ENCODE measurements around the gene STX18.
"Not testable (repeated sequence)": the region's sequence is repeated elsewhere in the genome, so short reads cannot be mapped to it uniquely, and the experiment has no call there.

The STX18 gene

GRCh38 chr4:4541661-4542570, at the start of gene STX18:
Gene STX18 (minus strand): TSS chr4:4542048. CDS start chr4:4541964, 84 bp downstream.
- peak; percentile 60 for DNase-seq (ENCODE audit: low spot score)

GRCh38 chr4:4591071-4591470, 49.2 kb upstream of the STX18 start:
- no peak for DNase-seq (ENCODE audit: low spot score)
- no peak for FAIRE-seq

More at GRCh38 chr4:4541661-4542570, at the start of gene STX18:
- FAIRE-seq: no peak

- DNase-seq (ENCODE audit: low spot score) (no peak), FAIRE-seq (no peak)
Observed at GRCh38 chr4:4590546-4590945, 48.7 kb upstream of the STX18 start.

GRCh38 chr4:4585012-4585670, 43.3 kb upstream of the STX18 start:
- DNase-seq (ENCODE audit: low spot score) (no peak), FAIRE-seq (no peak)

- FAIRE-seq (no peak), DNase-seq (ENCODE audit: low spot score) (no peak)
Observed at GRCh38 chr4:4583606-4584005, 41.8 kb upstream of the STX18 start.

- no peak for FAIRE-seq
- no peak for DNase-seq (ENCODE audit: low spot score)
Observed at GRCh38 chr4:4582653-4583052, 40.8 kb upstream of the STX18 start.

- FAIRE-seq: no peak
Observed at GRCh38 chr4:4580494-4580893, 38.6 kb upstream of the STX18 start.

GRCh38 chr4:4578981-4579380, 37.1 kb upstream of the STX18 start:
- FAIRE-seq (no peak), DNase-seq (ENCODE audit: low spot score) (no peak)

More at GRCh38 chr4:4580494-4580893, 38.6 kb upstream of the STX18 start:
- DNase-seq (ENCODE audit: low spot score): no peak

GRCh38 chr4:4577359-4577875, 35.6 kb upstream of the STX18 start:
- no peak for FAIRE-seq

GRCh38 chr4:4575284-4576211, 33.7 kb upstream of the STX18 start:
- DNase-seq (ENCODE audit: low spot score): no peak
- FAIRE-seq: no peak

More at GRCh38 chr4:4577359-4577875, 35.6 kb upstream of the STX18 start:
- DNase-seq (ENCODE audit: low spot score): no peak

- no peak for FAIRE-seq
Observed at GRCh38 chr4:4574792-4575191, 32.9 kb upstream of the STX18 start.

GRCh38 chr4:4574052-4574451, 32.2 kb upstream of the STX18 start:
- DNase-seq (ENCODE audit: low spot score) (no peak), FAIRE-seq (no peak)

More at GRCh38 chr4:4574792-4575191, 32.9 kb upstream of the STX18 start:
- DNase-seq (ENCODE audit: low spot score): no peak

- DNase-seq (ENCODE audit: low spot score) (no peak), FAIRE-seq (no peak)
Observed at GRCh38 chr4:4572821-4573220, 31.0 kb upstream of the STX18 start.

GRCh38 chr4:4569861-4570260, 28.0 kb upstream of the STX18 start:
- not testable (repeated sequence) for FAIRE-seq; DNase-seq (ENCODE audit: low spot score)

- FAIRE-seq: no peak
- no peak for DNase-seq (ENCODE audit: low spot score)
Observed at GRCh38 chr4:4568806-4569427, 27.1 kb upstream of the STX18 start.

GRCh38 chr4:4566359-4566758, 24.5 kb upstream of the STX18 start:
- DNase-seq (ENCODE audit: low spot score); FAIRE-seq: not testable (repeated sequence)

GRCh38 chr4:4564522-4564921, 22.7 kb upstream of the STX18 start:
- DNase-seq (ENCODE audit: low spot score): no peak
- no peak for FAIRE-seq

GRCh38 chr4:4560642-4561041, 18.8 kb upstream of the STX18 start:
- DNase-seq (ENCODE audit: low spot score) (no peak), FAIRE-seq (no peak)

- no peak for FAIRE-seq
Observed at GRCh38 chr4:4560136-4560535, 18.3 kb upstream of the STX18 start.

GRCh38 chr4:4559596-4559995, 17.7 kb upstream of the STX18 start:
- no peak for FAIRE-seq

More at GRCh38 chr4:4560136-4560535, 18.3 kb upstream of the STX18 start:
- no peak for DNase-seq (ENCODE audit: low spot score)

GRCh38 chr4:4558881-4559280, 17.0 kb upstream of the STX18 start:
- DNase-seq (ENCODE audit: low spot score) (no peak), FAIRE-seq (no peak)

More at GRCh38 chr4:4559596-4559995, 17.7 kb upstream of the STX18 start:
- no peak for DNase-seq (ENCODE audit: low spot score)
